HepG2 (cell line): ENCODE results near the gene GGT7. TPM values are rescaled to one million over a fixed set of nuclear protein-coding genes. Genes with fewer than 3 reads are reported as not detected.

Experiments
- AGO1 ChIP-seq: fragments of 200-400 bp; formaldehyde crosslinking; IDR thresholded peaks from 2 replicates; pipeline ENCODE4 v1.6.1; 2017; ENCODE audit warnings: mild to moderate bottlenecking, low read depth, low read length, moderate library complexity; ENCODE audit not compliant: poor library complexity, severe bottlenecking
- DNMT3B ChIP-seq: conservative IDR thresholded peaks from 2 replicates; pipeline ENCODE4 v1.6.1; 2016; ENCODE audit warnings: missing biosample characterization, control low read depth
- ELF4 ChIP-seq: sonication (generic); formaldehyde crosslinking; IDR thresholded peaks from 2 replicates; pipeline ENCODE4 v1.5.0; 2020; ENCODE audit warnings: missing genetic modification reagents, mild to moderate bottlenecking, moderate library complexity, borderline replicate concordance
- ERF ChIP-seq: IDR thresholded peaks from 2 replicates; pipeline ENCODE4 v1.6.1; 2018; ENCODE audit warnings: missing biosample characterization, missing genetic modification reagents
- FOXJ3 ChIP-seq: sonication (generic); formaldehyde crosslinking; IDR thresholded peaks from 2 replicates; pipeline ENCODE4 v1.4.0; 2020; ENCODE audit warnings: missing genetic modification reagents, mild to moderate bottlenecking, borderline replicate concordance
- GATAD1 ChIP-seq: IDR thresholded peaks from 2 replicates; pipeline ENCODE4 v1.6.1; 2016; ENCODE audit warnings: missing genetic modification reagents, missing compliant biosample characterization
- HDAC6 ChIP-seq: fragments of 200-600 bp; sonication (generic); IDR thresholded peaks from 2 replicates; pipeline ENCODE4 v1.7.0; 2017; ENCODE audit warnings: mild to moderate bottlenecking, antibody characterized with exemption, low read length, low read depth
- KLF16 ChIP-seq, 2 experiments: sonication (generic) in 1 of 2; formaldehyde crosslinking in 1 of 2; IDR thresholded peaks; 2 replicates each; pipeline versions ENCODE4 v1.6.1 to v1.8.0; 2016 to 2023; ENCODE audit warnings: missing genetic modification reagents in 2 of 2, missing compliant biosample characterization in 1 of 2
- NFATC3 ChIP-seq: sonication (generic); formaldehyde crosslinking; IDR thresholded peaks from 2 replicates; pipeline ENCODE4 v1.5.1; 2020; ENCODE audit warnings: mild to moderate bottlenecking, missing genetic modification reagents
- NR2F2 ChIP-seq: IDR thresholded peaks from 2 replicates; pipeline ENCODE4 v1.6.1; 2012; ENCODE audit warnings: low read depth, inconsistent platforms, borderline replicate concordance
- RELA ChIP-seq: sonication (generic); formaldehyde crosslinking; IDR thresholded peaks from 2 replicates; pipeline ENCODE4 v1.4.0; 2020; ENCODE audit warnings: missing genetic modification reagents
- SKI ChIP-seq: fragments of 450-650 bp; IDR thresholded peaks from one replicate; pipeline ENCODE4 v1.6.1; 2018; ENCODE audit warnings: mild to moderate bottlenecking; ENCODE audit not compliant: partially characterized antibody
- SOX5 ChIP-seq: IDR thresholded peaks from 2 replicates; pipeline ENCODE4 v1.6.1; 2016; ENCODE audit warnings: borderline replicate concordance
- SYNCRIP ChIP-seq: fragments of 200-400 bp; formaldehyde crosslinking; IDR thresholded peaks from 2 replicates; pipeline ENCODE4 v1.6.1; 2018; ENCODE audit warnings: mild to moderate bottlenecking, low read depth, low read length; ENCODE audit not compliant: insufficient read depth
- XRCC5 ChIP-seq: fragments of 200-400 bp; formaldehyde crosslinking; optimal IDR thresholded peaks from 2 replicates; pipeline ENCODE3; 2017; ENCODE audit warnings: mild to moderate bottlenecking, low read length
- ZBTB26 ChIP-seq: IDR thresholded peaks from 2 replicates; pipeline ENCODE4 v1.6.1; 2016; ENCODE audit warnings: missing compliant biosample characterization, missing genetic modification reagents, borderline replicate concordance
- ZNF260 ChIP-seq: sonication (generic); formaldehyde crosslinking; IDR thresholded peaks from 2 replicates; pipeline ENCODE4 v1.4.0; 2020; ENCODE audit warnings: missing genetic modification reagents, low read depth, mild to moderate bottlenecking, borderline replicate concordance
- ZNF350 ChIP-seq: sonication (generic); formaldehyde crosslinking; IDR thresholded peaks from 2 replicates; pipeline ENCODE4 v1.4.0; 2020; ENCODE audit warnings: mild to moderate bottlenecking, low read depth, missing genetic modification reagents, borderline replicate concordance
- ZNF567 ChIP-seq: sonication (generic); formaldehyde crosslinking; IDR thresholded peaks from 2 replicates; pipeline ENCODE4 v1.8.1; 2023; ENCODE audit warnings: mild to moderate bottlenecking, missing genetic modification reagents, borderline replicate concordance
- ZNF879 ChIP-seq: sonication (generic); formaldehyde crosslinking; IDR thresholded peaks from 2 replicates; pipeline ENCODE4 v1.8.1; 2023; ENCODE audit warnings: missing genetic modification reagents
- polyA plus RNA-seq, 8 experiments: library from polyadenylated mRNA; depleted of rRNA in 3 of 8; stranded (reverse) in 7 of 8; unstranded in 1 of 8; fragments of >200 nt; fragmentation: Illumina TruSeq in 4 of 8; extraction: Trizol in 4 of 8; gene quantifications; 2 replicates each; pipeline versions ENCODE4 v1.2.1 to v1.2.3, GENCODE V29; 2011 to 2016; ENCODE audit warnings: low read depth in 4 of 8, missing spikeins in 1 of 8, mixed read lengths in 1 of 8; ENCODE audit not compliant: insufficient read depth in 1 of 8
- total RNA-seq, 5 experiments: library from RNA; depleted of rRNA; stranded (reverse); fragments of >200 nt; fragmentation: Illumina TruSeq; extraction: Trizol; gene quantifications; 2 replicates each; pipeline ENCODE4 v1.2.3, GENCODE V29; 2016; ENCODE audit warnings: low read depth in 1 of 5
- TF ChIP-seq, protein P1 (sequence below): sonication (generic); formaldehyde crosslinking; conservative IDR thresholded peaks from 2 replicates; pipeline ENCODE4 v1.4.0; 2020; ENCODE audit warnings: missing genetic modification reagents
- TF ChIP-seq, protein P2 (sequence below), 2 experiments: sonication (generic) in 1 of 2; formaldehyde crosslinking in 1 of 2; IDR thresholded peaks; 2 replicates each; pipeline versions ENCODE4 v1.4.0 to v1.6.1; 2018 to 2020; ENCODE audit warnings: missing genetic modification reagents in 2 of 2, borderline replicate concordance in 1 of 2, low read depth in 1 of 2, mild to moderate bottlenecking in 1 of 2, missing biosample characterization in 1 of 2
- TF ChIP-seq, protein P3 (sequence below): sonication (generic); formaldehyde crosslinking; IDR thresholded peaks from 2 replicates; pipeline ENCODE4 v1.4.0; 2020; ENCODE audit warnings: missing genetic modification reagents
- TF ChIP-seq, protein P4 (sequence below): sonication (generic); formaldehyde crosslinking; IDR thresholded peaks from 2 replicates; pipeline ENCODE4 v1.8.0; 2022; ENCODE audit warnings: mild to moderate bottlenecking, missing genetic modification reagents, moderate library complexity

GGT7 gene
- total and polyA plus RNA-seq, 2 of the 13 experiments (the other 11 are each of a cell fraction or from before 2014, with no cell fraction given) = 6.6 to 23.0 TPM

DNA sequence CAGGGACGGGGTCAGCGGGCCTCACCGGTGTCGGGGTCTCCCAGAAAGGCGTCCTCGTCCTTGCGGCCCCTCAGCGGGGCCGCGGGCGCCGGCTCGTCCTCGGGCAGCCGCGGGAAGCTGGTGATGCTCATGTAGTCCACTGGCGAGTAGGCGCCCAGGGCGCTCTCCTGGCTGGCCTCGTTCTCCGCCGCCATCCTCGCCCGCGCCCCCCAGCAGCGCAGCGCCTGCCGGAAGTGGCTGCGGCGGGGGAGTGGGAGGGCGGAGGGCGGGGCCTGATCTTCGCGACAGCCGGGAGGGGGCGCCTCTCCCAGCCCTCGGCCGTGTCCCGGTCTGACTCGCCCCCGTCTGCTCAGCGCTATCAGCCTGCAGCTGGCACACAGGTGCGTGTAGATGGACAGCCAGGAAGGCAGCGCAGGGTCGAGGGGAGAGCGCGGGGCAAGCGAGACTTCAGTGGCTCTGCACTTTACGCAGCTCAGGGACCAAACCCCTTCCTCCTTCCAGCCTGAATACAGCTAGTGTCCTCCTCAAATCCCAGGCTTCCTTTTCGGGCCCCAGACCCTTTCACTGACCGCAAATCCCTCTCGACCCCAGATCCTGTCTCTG is at the start of gene GGT7 (continued):
- TF ChIP-seq, protein P1, sequence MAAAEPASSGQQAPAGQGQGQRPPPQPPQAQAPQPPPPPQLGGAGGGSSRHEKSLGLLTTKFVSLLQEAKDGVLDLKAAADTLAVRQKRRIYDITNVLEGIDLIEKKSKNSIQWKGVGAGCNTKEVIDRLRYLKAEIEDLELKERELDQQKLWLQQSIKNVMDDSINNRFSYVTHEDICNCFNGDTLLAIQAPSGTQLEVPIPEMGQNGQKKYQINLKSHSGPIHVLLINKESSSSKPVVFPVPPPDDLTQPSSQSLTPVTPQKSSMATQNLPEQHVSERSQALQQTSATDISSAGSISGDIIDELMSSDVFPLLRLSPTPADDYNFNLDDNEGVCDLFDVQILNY (CRISPR knock-in tag) = peak; percentile 56; the same call in 1 of the 2 replicates
- TF ChIP-seq, protein P2, sequence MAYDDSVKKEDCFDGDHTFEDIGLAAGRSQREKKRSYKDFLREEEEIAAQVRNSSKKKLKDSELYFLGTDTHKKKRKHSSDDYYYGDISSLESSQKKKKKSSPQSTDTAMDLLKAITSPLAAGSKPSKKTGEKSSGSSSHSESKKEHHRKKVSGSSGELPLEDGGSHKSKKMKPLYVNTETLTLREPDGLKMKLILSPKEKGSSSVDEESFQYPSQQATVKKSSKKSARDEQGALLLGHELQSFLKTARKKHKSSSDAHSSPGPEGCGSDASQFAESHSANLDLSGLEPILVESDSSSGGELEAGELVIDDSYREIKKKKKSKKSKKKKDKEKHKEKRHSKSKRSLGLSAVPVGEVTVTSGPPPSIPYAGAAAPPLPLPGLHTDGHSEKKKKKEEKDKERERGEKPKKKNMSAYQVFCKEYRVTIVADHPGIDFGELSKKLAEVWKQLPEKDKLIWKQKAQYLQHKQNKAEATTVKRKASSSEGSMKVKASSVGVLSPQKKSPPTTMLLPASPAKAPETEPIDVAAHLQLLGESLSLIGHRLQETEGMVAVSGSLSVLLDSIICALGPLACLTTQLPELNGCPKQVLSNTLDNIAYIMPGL (CRISPR knock-in tag; IDR thresholded peaks at IDR 0.05; ENCODE audit: borderline replicate concordance in 1 of 2, low read depth in 1 of 2) = peak; percentile 99 to 100
- TF ChIP-seq FOXJ3 (no peak), DNMT3B (CRISPR knock-in tag) (no peak), ZNF879 (CRISPR knock-in tag) (no peak), KLF16 (CRISPR knock-in tag; IDR thresholded peaks at IDR 0.05) (peak in 1 of 2 experiments; percentile 99; a peak in 2 of 4 replicates), ZNF350 (CRISPR knock-in tag) (peak; percentile 41), NR2F2 (no peak), RELA (CRISPR knock-in tag) (peak; percentile 82; the same call in 1 of the 2 replicates), ZNF567 (peak; percentile 82; the same call in 1 of the 2 replicates), SYNCRIP (no peak), XRCC5 (peak; percentile 95), ERF (CRISPR knock-in tag) (peak; percentile 98), ELF4 (no peak; the same call in 1 of the 2 replicates), NFATC3 (no peak), ZNF260 (CRISPR knock-in tag) (no peak), SKI (peak; percentile 79), AGO1 (no peak), GATAD1 (CRISPR knock-in tag) (peak; percentile 81), SOX5 (CRISPR knock-in tag) (peak; percentile 78), ZBTB26 (CRISPR knock-in tag) (peak; percentile 50; the same call in 1 of the 2 replicates), HDAC6 (no peak)
- TF ChIP-seq, protein P3, sequence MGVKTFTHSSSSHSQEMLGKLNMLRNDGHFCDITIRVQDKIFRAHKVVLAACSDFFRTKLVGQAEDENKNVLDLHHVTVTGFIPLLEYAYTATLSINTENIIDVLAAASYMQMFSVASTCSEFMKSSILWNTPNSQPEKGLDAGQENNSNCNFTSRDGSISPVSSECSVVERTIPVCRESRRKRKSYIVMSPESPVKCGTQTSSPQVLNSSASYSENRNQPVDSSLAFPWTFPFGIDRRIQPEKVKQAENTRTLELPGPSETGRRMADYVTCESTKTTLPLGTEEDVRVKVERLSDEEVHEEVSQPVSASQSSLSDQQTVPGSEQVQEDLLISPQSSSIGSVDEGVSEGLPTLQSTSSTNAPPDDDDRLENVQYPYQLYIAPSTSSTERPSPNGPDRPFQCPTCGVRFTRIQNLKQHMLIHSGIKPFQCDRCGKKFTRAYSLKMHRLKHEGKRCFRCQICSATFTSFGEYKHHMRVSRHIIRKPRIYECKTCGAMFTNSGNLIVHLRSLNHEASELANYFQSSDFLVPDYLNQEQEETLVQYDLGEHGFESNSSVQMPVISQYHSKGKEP = peak; percentile 78; the same call in 1 of the 2 replicates
- TF ChIP-seq, protein P4, sequence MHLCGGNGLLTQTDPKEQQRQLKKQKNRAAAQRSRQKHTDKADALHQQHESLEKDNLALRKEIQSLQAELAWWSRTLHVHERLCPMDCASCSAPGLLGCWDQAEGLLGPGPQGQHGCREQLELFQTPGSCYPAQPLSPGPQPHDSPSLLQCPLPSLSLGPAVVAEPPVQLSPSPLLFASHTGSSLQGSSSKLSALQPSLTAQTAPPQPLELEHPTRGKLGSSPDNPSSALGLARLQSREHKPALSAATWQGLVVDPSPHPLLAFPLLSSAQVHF (CRISPR knock-in tag) = 0 out of 2 replicates have a peak, but pooled peaks have one; percentile 17
